Endodermal cell (in vitro differentiated cells): ENCODE measurements around the gene MYBBP1A. TPM values are rescaled to one million over a fixed set of nuclear protein-coding genes. Genes with fewer than 3 reads are reported as not detected.

Experiments used
- DNase-seq: peaks from one replicate; pipeline ENCODE4 v3.0.0-alpha.2; 2017
- H3K27ac ChIP-seq: 2 replicates; pipeline ENCODE4 v1.5.1; 2013; ENCODE audit warnings: mild to moderate bottlenecking, low read depth, low read length, moderate library complexity
- H3K27me3 ChIP-seq: 2 replicates; pipeline ENCODE4 v1.6.1; 2013; ENCODE audit warnings: mild to moderate bottlenecking, low read length, moderate library complexity; ENCODE audit not compliant: insufficient read depth, control insufficient read depth, poor library complexity, severe bottlenecking
- H3K36me3 ChIP-seq: 2 replicates; pipeline ENCODE4 v1.7.0; 2013; ENCODE audit warnings: mild to moderate bottlenecking, low read length, moderate library complexity; ENCODE audit not compliant: control insufficient read depth, insufficient read depth
- H3K4me1 ChIP-seq: one replicate; pipeline ENCODE4 v1.7.0; 2013; ENCODE audit warnings: low read length; ENCODE audit not compliant: control insufficient read depth, insufficient read depth
- H3K4me3 ChIP-seq: 2 replicates; pipeline ENCODE4 v1.5.1; 2013; ENCODE audit warnings: mild to moderate bottlenecking, low read length, moderate library complexity
- H3K9ac ChIP-seq: 2 replicates; pipeline ENCODE4 v1.6.1; 2013; ENCODE audit warnings: mild to moderate bottlenecking, low read length, moderate library complexity; ENCODE audit not compliant: poor library complexity, severe bottlenecking; ENCODE audit errors: extremely low read depth
- H3K9me3 ChIP-seq: 2 replicates; pipeline ENCODE4 v1.6.1; 2013; ENCODE audit warnings: mild to moderate bottlenecking, low read length, moderate library complexity; ENCODE audit not compliant: control insufficient read depth
- H3K27ac Mint-ChIP-seq: 2 replicates; pipeline ENCODE4 v1.8.0; 2020; ENCODE audit warnings: mixed read lengths
- H3K27me3 Mint-ChIP-seq: 2 replicates; pipeline ENCODE4 v1.8.0; 2021; ENCODE audit warnings: mild to moderate bottlenecking, mixed read lengths; ENCODE audit not compliant: insufficient read depth
- H3K36me3 Mint-ChIP-seq: 2 replicates; pipeline ENCODE4 v1.8.0; 2020; ENCODE audit warnings: low read depth, mixed read lengths
- H3K4me1 Mint-ChIP-seq: 2 replicates; pipeline ENCODE4 v1.8.0; 2020; ENCODE audit warnings: mixed read lengths
- H3K4me3 Mint-ChIP-seq: 2 replicates; pipeline ENCODE4 v1.8.0; 2020; ENCODE audit warnings: mild to moderate bottlenecking, moderate library complexity, mixed read lengths
- H3K9me3 Mint-ChIP-seq: 2 replicates; pipeline ENCODE4 v1.8.0; 2020; ENCODE audit warnings: mild to moderate bottlenecking, mixed read lengths
- CTCF ChIP-seq: fragments of 200-600 bp; sonication (generic); conservative IDR thresholded peaks from 2 replicates; pipeline ENCODE4 v1.5.0; 2021; ENCODE audit warnings: antibody characterized with exemption, mild to moderate bottlenecking
- WGBS, 2 experiments: methylation state at CpG; one replicate each; pipeline versions ENCODE4 v1.1.5 to v1.1.7; 2013; ENCODE audit warnings: missing lambda C conversion rate in 2 of 2, mixed read lengths in 1 of 2; ENCODE audit not compliant: insufficient coverage in 1 of 2, insufficient read length in 1 of 2; 5-methylcytosine and 5-hydroxymethylcytosine counted together
- total RNA-seq, 2 donors: library from RNA; stranded (reverse); fragmentation: NEBNext Ultra II Directional in 1 of 2; extraction: Animal tissue kit (Norgen Biotek cat#: 25700) in 1 of 2; gene quantifications; 2 replicates in 1 of 2; 3 replicates in 1 of 2; pipeline ENCODE4 v1.2.1, GENCODE V29; 2021

Gene MYBBP1A
- total RNA-seq, 2 donors from 2014 or later, result 55.6 to 70.9 TPM

GRCh38 chr17:4522661-4523060 lies 32.5 kb downstream of the MYBBP1A start:
- no peak overlapping the region for H3K4me3 Mint-ChIP-seq
- TF ChIP-seq CTCF, result no peak

GRCh38 chr17:4520894-4521600 lies 34.1 kb downstream of the MYBBP1A start:
- Histone ChIP-seq H3K9me3 (no peaks in the 10 kb centered on the region), H3K27ac (no peak overlapping the region), H3K9ac (no peak overlapping the region), H3K36me3 (no peaks in the 10 kb centered on the region), H3K27me3 (no peaks in the 10 kb centered on the region), H3K4me3 (no peak overlapping the region), H3K4me1 (no peaks in the 10 kb centered on the region)
- Mint-ChIP-seq H3K27ac (no peak overlapping the region), H3K4me3 (no peak overlapping the region), H3K27me3 (peaks cover 26% of the 10 kb centered on the region), H3K4me1 (peaks cover 7% of the 10 kb centered on the region), H3K9me3 (no peaks in the 10 kb centered on the region), H3K36me3 (no peaks in the 10 kb centered on the region)
- no peak for DNase-seq
- 91 to 100% methylated on average over 5 to 8 of the region's 8 CpGs for WGBS, 2 experiments
- TF ChIP-seq CTCF, result no peak

More at GRCh38 chr17:4522661-4523060, 32.5 kb downstream of the MYBBP1A start:
- Histone ChIP-seq H3K36me3 (no peaks in the 10 kb centered on the region), H3K9ac (no peak overlapping the region), H3K4me3 (no peak overlapping the region), H3K27ac (peak overlapping the region; percentile 68), H3K9me3 (no peaks in the 10 kb centered on the region), H3K4me1 (no peaks in the 10 kb centered on the region), H3K27me3 (no peaks in the 10 kb centered on the region)
- Mint-ChIP-seq H3K27me3 (peaks cover 42% of the 10 kb centered on the region), H3K4me1 (peaks cover 19% of the 10 kb centered on the region), H3K36me3 (no peaks in the 10 kb centered on the region), H3K27ac (peak overlapping the region; percentile 38), H3K9me3 (no peaks in the 10 kb centered on the region)
- WGBS, 2 experiments, result 82 to 86% methylated on average over 3 to 6 of the region's 6 CpGs
- no peak for DNase-seq

- Histone ChIP-seq H3K9ac (no peak overlapping the region), H3K36me3 (no peaks in the 10 kb centered on the region), H3K9me3 (no peaks in the 10 kb centered on the region), H3K27ac (no peak overlapping the region), H3K4me3 (no peak overlapping the region), H3K4me1 (no peaks in the 10 kb centered on the region), H3K27me3 (no peaks in the 10 kb centered on the region)
- Mint-ChIP-seq H3K36me3 (no peaks in the 10 kb centered on the region), H3K27ac (peak overlapping the region; percentile 30), H3K4me1 (peaks cover 7% of the 10 kb centered on the region), H3K9me3 (no peaks in the 10 kb centered on the region), H3K27me3 (peaks cover 19% of the 10 kb centered on the region), H3K4me3 (no peak overlapping the region)
- DNase-seq, result no peak
- 92 to 98% methylated on average over 9 to 19 of the region's 19 CpGs for WGBS, 2 experiments
- no peak for TF ChIP-seq CTCF
These were observed 34.9 kb downstream of the MYBBP1A start for GRCh38 chr17:4520060-4520893.
